GM12891 (cell line): ENCODE data around the gene TTC39A.

Source experiments
- PAX5 ChIP-seq: IDR thresholded peaks from 2 replicates; pipeline ENCODE4 v1.6.1; 2011; ENCODE audit warnings: low read length, moderate library complexity, mild to moderate bottlenecking; ENCODE audit not compliant: insufficient read depth, severe bottlenecking
- POLR2A ChIP-seq: IDR thresholded peaks from 2 replicates; pipeline ENCODE4 v1.6.1; 2011; ENCODE audit warnings: low read depth, low read length, control low read depth
- POLR2AphosphoS5 ChIP-seq: IDR thresholded peaks from 2 replicates; pipeline ENCODE4 v1.6.1; 2011; ENCODE audit warnings: low read depth, low read length, control low read depth
- SPI1 ChIP-seq: IDR thresholded peaks from 2 replicates; pipeline ENCODE4 v1.6.1; 2011; ENCODE audit warnings: low read depth, low read length, control low read depth
- TAF1 ChIP-seq: IDR thresholded peaks from 2 replicates; pipeline ENCODE4 v1.6.1; 2011; ENCODE audit warnings: low read depth, low read length, control low read depth

GRCh38 chr1:51295926-51296325 lies 34.4 kb downstream of the TTC39A start:
- no peak for TF ChIP-seq POLR2AphosphoS5
- TF ChIP-seq POLR2A = no peak
- TF ChIP-seq TAF1 = no peak
- TF ChIP-seq PAX5 = no peak
- no peak for TF ChIP-seq SPI1
